Endothelial cell of umbilical vein (primary cell): ENCODE data around the gene IFIT1B. TPM values are rescaled to one million over a fixed set of nuclear protein-coding genes. Genes with fewer than 3 reads are reported as not detected.
A peak's percentile ranks its signal among the peaks of the same experiment; 100 is the strongest.

Source experiments
- BruUV-seq: library from RNA; stranded (reverse); fragments of 400-500 nt; replicated peaks from 2 replicates; lab custom pipeline; 2021; lab: Mats Ljungman, UMichigan
- CTCF ChIA-PET: fragments of 300-600, 350-600 bp; sonication (Branson Sonifier 250); formaldehyde crosslinking; loops from one replicate; lab custom pipeline; 2021; ENCODE audit warnings: antibody characterized with exemption, inconsistent platforms; lab: Charles Lee
- POLR2A ChIA-PET: fragments of 300-600, 350-600 bp; sonication (Branson Sonifier 250); formaldehyde crosslinking; loops from one replicate; lab custom pipeline; 2021; ENCODE audit warnings: antibody characterized with exemption, inconsistent platforms; lab: Charles Lee
- DNase-seq: peaks from one replicate; pipeline ENCODE4 v3.0.0-alpha.2; 2011; ENCODE audit warnings: low read depth, low spot score
- FAIRE-seq: peaks from 2 replicates; lab custom pipeline; 2011; peaks lifted over from hg19 to GRCh38; lab: Jason Lieb, UNC
- H2AFZ ChIP-seq: 2 replicates; pipeline ENCODE4 v1.6.0; 2012; ENCODE audit warnings: low read depth, low read length, control low read depth, inconsistent platforms
- H3K27ac ChIP-seq: 2 replicates; pipeline ENCODE4 v1.5.1; 2011; ENCODE audit warnings: low read depth, mild to moderate bottlenecking, control low read depth, low read length, moderate library complexity; ENCODE audit not compliant: insufficient read depth
- H3K27me3 ChIP-seq, 2 experiments: 2 replicates each; pipeline versions ENCODE4 v1.6.0 to v1.6.1; 2011; ENCODE audit warnings: low read length in 2 of 2, mixed read lengths in 1 of 2; ENCODE audit not compliant: control insufficient read depth in 2 of 2, insufficient read depth in 2 of 2
- H3K36me3 ChIP-seq, 2 experiments: 2 replicates in 1 of 2; 3 replicates in 1 of 2; pipeline ENCODE4 v1.5.1; 2011; ENCODE audit warnings: low read length in 2 of 2, mild to moderate bottlenecking in 1 of 2, moderate library complexity in 1 of 2; ENCODE audit not compliant: control insufficient read depth in 2 of 2, insufficient read depth in 2 of 2; ENCODE audit errors: extremely low read depth in 1 of 2
- H3K4me1 ChIP-seq: 3 replicates; pipeline ENCODE4 v1.5.1; 2011; ENCODE audit warnings: mild to moderate bottlenecking, low read length; ENCODE audit not compliant: control insufficient read depth, insufficient read depth; ENCODE audit errors: extremely low read depth
- H3K4me2 ChIP-seq: 2 replicates; pipeline ENCODE4 v1.6.1; 2011; ENCODE audit warnings: low read length, control low read depth, mixed read lengths; ENCODE audit not compliant: insufficient read depth
- H3K4me3 ChIP-seq, 3 experiments: fragments of 200-600 bp in 1 of 3; sonication (generic), shearing (Covaris generic) in 1 of 3; replicated peaks in 1 of 3; 2 replicates each; pipeline ENCODE4 v1.5.1; 2011 to 2016; ENCODE audit warnings: control low read depth in 3 of 3, low read length in 3 of 3, mild to moderate bottlenecking in 2 of 3, inconsistent platforms in 1 of 3, low read depth in 1 of 3, moderate library complexity in 1 of 3; ENCODE audit not compliant: insufficient read depth in 1 of 3
- H3K79me2 ChIP-seq: 2 replicates; pipeline ENCODE4 v1.6.0; 2012; ENCODE audit warnings: low read length, inconsistent platforms; ENCODE audit not compliant: control insufficient read depth, insufficient read depth
- H3K9ac ChIP-seq: replicated peaks from 2 replicates; pipeline ENCODE3; 2011; ENCODE audit warnings: low read length, control low read depth; ENCODE audit not compliant: insufficient read depth; ENCODE audit errors: extremely low read depth
- H3K9me1 ChIP-seq: replicated peaks from 3 replicates; pipeline ENCODE4 v1.6.0; 2011; ENCODE audit warnings: mild to moderate bottlenecking, low read length; ENCODE audit not compliant: control insufficient read depth, insufficient read depth; ENCODE audit errors: extremely low read depth
- H3K9me3 ChIP-seq: replicated peaks from 2 replicates; pipeline ENCODE4 v1.5.1; 2012; ENCODE audit warnings: low read length, inconsistent platforms; ENCODE audit not compliant: control insufficient read depth, insufficient read depth
- H4K20me1 ChIP-seq: replicated peaks from 2 replicates; pipeline ENCODE3; 2011; ENCODE audit warnings: mild to moderate bottlenecking, low read length; ENCODE audit not compliant: control insufficient read depth, insufficient read depth; ENCODE audit errors: extremely low read depth
- EZH2 ChIP-seq: IDR thresholded peaks from 2 replicates; pipeline ENCODE4 v1.6.1; 2012; ENCODE audit warnings: borderline replicate concordance, low read depth, mild to moderate bottlenecking, moderate library complexity, low read length, inconsistent platforms; ENCODE audit not compliant: severe bottlenecking
- FOS ChIP-seq: IDR thresholded peaks from 2 replicates; pipeline ENCODE4 v1.6.1; 2011; ENCODE audit warnings: mild to moderate bottlenecking, low read length, moderate library complexity, borderline replicate concordance; ENCODE audit not compliant: insufficient read depth
- GATA2 ChIP-seq: IDR thresholded peaks from 2 replicates; pipeline ENCODE4 v1.7.0; 2011; ENCODE audit warnings: low read depth, mild to moderate bottlenecking, moderate library complexity, mixed read lengths, low read length; ENCODE audit not compliant: insufficient read length, insufficient read depth
- JUN ChIP-seq: IDR thresholded peaks from 2 replicates; pipeline ENCODE4 v1.6.1; 2011; ENCODE audit warnings: borderline replicate concordance, low read depth; ENCODE audit not compliant: insufficient read length, insufficient read depth
- MYC ChIP-seq: IDR thresholded peaks from one replicate; pipeline ENCODE4 v1.6.1; 2011; ENCODE audit warnings: mild to moderate bottlenecking, low read depth, low read length
- POLR2A ChIP-seq: IDR thresholded peaks from 2 replicates; pipeline ENCODE4 v1.6.1; 2012; ENCODE audit warnings: low read depth, mild to moderate bottlenecking, control low read depth, low read length
- POLR2AphosphoS5 ChIP-seq: IDR thresholded peaks from 2 replicates; pipeline ENCODE4 v1.6.1; 2012; ENCODE audit warnings: low read depth, mild to moderate bottlenecking, control low read depth, low read length, moderate library complexity; ENCODE audit not compliant: insufficient read depth
- dilution Hi-C: fragments of 300-500 bp; cut with MboI; formaldehyde crosslinking; loops from one replicate; pipeline ENCODE4 v1.15.0; 2019; ENCODE audit warnings: low sequenced_read_pairs; ENCODE audit not compliant: extremely low pct_ligation_motif_present
- intact Hi-C: fragments of 100-400 bp; cut with micrococcal nuclease; formaldehyde crosslinking; loops from one replicate; pipeline ENCODE4 v1.10.0; 2022
- polyA plus RNA-seq, 4 experiments: library from polyadenylated mRNA; depleted of rRNA in 3 of 4; stranded (reverse) in 3 of 4; unstranded in 1 of 4; fragments of >200 nt; gene quantifications; 2 replicates each; pipeline versions ENCODE4 v1.2.1 to v1.2.3, GENCODE V29; 2011 to 2012; ENCODE audit warnings: missing spikeins in 1 of 4
- total RNA-seq: library from RNA; stranded (reverse); gene quantifications from 2 replicates; pipeline ENCODE4 v1.2.3, GENCODE V29; 2021
- TF ChIP-seq, protein P1 (sequence below), 2 donors: IDR thresholded peaks; 1 replicate in 1 of 2; 2 replicates in 1 of 2; pipeline ENCODE4 v1.5.1; 2011; ENCODE audit warnings: low read length in 2 of 2, mild to moderate bottlenecking in 2 of 2, moderate library complexity in 2 of 2, control low read depth in 1 of 2, inconsistent platforms in 1 of 2, low read depth in 1 of 2; ENCODE audit not compliant: insufficient read depth in 1 of 2; ENCODE audit errors: extremely low read depth in 1 of 2
- TF ChIP-seq, protein P2 (sequence below): IDR thresholded peaks from 2 replicates; pipeline ENCODE4 v1.6.1; 2011; ENCODE audit not compliant: insufficient read depth, insufficient read length

IFIT1B gene
- total and polyA plus RNA-seq, 2 donors (not counting 3 experiments of a cell fraction or from before 2014, with no cell fraction given): not detected

DNA sequence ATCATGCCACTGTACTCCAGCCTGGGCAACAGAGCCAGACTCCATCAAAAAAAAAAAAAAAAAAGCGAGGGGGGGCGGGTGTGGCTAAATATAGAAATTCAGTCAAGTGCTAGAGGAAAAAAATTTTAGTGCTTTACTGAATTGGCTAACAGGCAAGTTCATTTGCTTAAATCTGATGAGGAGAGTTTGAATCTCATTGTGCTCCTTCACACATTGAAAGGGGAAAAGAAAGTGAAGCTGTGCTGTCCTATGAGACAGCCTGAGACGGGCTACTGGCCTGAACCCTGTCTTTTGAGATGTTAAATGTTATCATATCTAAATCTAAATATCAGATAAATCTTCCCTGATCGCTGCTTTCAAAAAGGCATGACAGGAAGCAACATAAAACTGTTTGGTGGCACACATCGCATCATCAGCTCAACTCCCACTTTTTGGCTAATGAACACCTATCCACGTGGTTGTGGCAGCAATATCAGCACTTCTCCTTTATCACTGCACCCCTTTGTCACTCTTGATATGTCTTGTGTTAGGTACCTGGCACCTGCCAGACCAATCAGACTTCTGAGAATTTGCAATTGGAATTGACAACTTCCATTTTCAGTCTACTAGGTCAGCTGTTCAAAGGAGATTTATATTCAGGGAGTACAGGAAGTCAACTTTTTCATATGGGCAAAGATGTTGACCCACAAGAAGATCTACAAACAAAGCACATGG, 14.0 kb upstream of the IFIT1B start:
- dilution Hi-C loops: no loop called here
- no peaks in the 10 kb centered on the region for H3K4me1 ChIP-seq

More for the DNA sequence above, 14.0 kb upstream of the IFIT1B start:
- DNase-seq (no peak), FAIRE-seq (peak; percentile 50)
- Histone ChIP-seq H3K9ac (no peak overlapping the region), H2AFZ (no peak overlapping the region), H3K4me3 (no peak overlapping the region), H3K9me3 (no peaks in the 10 kb centered on the region), H3K27ac (no peak overlapping the region), H3K4me2 (no peak overlapping the region), H3K36me3 (no peaks in the 10 kb centered on the region), H3K79me2 (no peaks in the 10 kb centered on the region), H4K20me1 (no peaks in the 10 kb centered on the region), H3K9me1 (no peaks in the 10 kb centered on the region), H3K27me3 (peaks cover 9 to 23% of the 10 kb centered on the region in 2 experiments)
- intact Hi-C loops: no loop called here
- ChIA-PET CTCF (interaction anchor here (1.4 to 2.4 kb wide), 3 partner anchors 12 to 28 kb away, joined by 3 to 6 read pairs (median 6); partner anchors contain the start of gene IFIT1), POLR2A (no interaction called here)
- no TSS peak for BruUV-seq
- TF ChIP-seq JUN (no peak), EZH2 (no peak), MYC (no peak), POLR2AphosphoS5 (no peak), GATA2 (no peak), FOS (no peak), POLR2A (no peak)
- TF ChIP-seq, protein P1, sequence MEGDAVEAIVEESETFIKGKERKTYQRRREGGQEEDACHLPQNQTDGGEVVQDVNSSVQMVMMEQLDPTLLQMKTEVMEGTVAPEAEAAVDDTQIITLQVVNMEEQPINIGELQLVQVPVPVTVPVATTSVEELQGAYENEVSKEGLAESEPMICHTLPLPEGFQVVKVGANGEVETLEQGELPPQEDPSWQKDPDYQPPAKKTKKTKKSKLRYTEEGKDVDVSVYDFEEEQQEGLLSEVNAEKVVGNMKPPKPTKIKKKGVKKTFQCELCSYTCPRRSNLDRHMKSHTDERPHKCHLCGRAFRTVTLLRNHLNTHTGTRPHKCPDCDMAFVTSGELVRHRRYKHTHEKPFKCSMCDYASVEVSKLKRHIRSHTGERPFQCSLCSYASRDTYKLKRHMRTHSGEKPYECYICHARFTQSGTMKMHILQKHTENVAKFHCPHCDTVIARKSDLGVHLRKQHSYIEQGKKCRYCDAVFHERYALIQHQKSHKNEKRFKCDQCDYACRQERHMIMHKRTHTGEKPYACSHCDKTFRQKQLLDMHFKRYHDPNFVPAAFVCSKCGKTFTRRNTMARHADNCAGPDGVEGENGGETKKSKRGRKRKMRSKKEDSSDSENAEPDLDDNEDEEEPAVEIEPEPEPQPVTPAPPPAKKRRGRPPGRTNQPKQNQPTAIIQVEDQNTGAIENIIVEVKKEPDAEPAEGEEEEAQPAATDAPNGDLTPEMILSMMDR (IDR thresholded peaks at IDR 0.05; ENCODE audit: extremely low read depth in 1 of 2, insufficient read depth in 1 of 2, low read depth in 1 of 2, low read length in 2 of 2): no peak
- TF ChIP-seq, protein P2, sequence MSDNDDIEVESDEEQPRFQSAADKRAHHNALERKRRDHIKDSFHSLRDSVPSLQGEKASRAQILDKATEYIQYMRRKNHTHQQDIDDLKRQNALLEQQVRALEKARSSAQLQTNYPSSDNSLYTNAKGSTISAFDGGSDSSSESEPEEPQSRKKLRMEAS: no peak
